Left renal cortex interstitium (tissue), 4 donors: ENCODE measurements around the gene SLC29A4. TPM values are rescaled to one million over a fixed set of nuclear protein-coding genes. Genes with fewer than 3 reads are reported as not detected.

Experiments used
- DNase-seq, 4 donors: peaks; one replicate each; pipeline ENCODE4 v3.0.0-alpha.2; 2013; ENCODE audit warnings: low read depth in 4 of 4, low spot score in 2 of 4, missing footprints in 1 of 4
- polyA plus RNA-seq, 4 donors: library from polyadenylated mRNA; unstranded; fragments of 120-200 nt; gene quantifications; one replicate each; pipeline ENCODE4 v1.2.1, GENCODE V29; 2013; ENCODE audit not compliant: insufficient read length in 4 of 4

SLC29A4 gene
- polyA plus RNA-seq, 4 donors = 20.3 to 35.6 (median 25.5) TPM

- no peak for DNase-seq
These were observed 68.0 kb downstream of the SLC29A4 start for GRCh38 chr7:5350600-5351385.

DNA sequence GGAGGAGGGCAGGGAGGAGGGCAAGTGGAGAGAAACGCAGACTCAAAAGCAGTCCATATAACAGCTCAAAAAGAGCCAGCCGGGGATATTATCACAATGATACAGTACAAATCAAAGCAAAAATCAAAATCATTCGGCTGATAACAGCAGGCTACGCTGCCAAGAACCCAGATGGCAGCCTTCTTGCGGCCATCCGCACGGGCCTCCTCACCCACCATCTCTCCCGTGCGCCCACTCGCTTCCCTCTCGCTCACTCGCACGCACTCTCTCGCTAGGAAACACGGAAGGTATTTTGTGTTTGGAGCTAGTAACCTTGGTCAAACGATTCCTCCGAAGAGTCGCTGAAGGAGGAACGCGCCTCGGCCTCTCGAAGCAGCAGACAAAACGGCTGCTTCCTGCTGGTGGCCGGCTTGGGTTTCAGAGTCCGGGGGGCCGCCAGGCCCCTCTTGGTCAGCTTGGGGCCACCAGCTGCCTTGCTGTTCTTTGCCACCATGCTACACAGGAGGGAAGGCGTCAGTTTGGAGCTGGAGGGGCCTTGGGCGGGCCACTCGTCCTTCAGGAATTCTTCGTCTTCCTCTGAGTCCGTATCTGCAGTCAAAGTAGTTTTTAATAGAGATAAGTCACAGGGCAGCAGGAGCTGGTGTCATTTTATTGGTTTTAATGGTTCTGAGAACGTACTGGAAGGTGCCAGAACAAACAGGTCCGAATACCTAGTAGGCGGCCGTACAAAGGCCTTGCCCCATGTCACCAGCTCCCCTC lies 68.9 kb downstream of the SLC29A4 start:
- no peak for DNase-seq

DNA sequence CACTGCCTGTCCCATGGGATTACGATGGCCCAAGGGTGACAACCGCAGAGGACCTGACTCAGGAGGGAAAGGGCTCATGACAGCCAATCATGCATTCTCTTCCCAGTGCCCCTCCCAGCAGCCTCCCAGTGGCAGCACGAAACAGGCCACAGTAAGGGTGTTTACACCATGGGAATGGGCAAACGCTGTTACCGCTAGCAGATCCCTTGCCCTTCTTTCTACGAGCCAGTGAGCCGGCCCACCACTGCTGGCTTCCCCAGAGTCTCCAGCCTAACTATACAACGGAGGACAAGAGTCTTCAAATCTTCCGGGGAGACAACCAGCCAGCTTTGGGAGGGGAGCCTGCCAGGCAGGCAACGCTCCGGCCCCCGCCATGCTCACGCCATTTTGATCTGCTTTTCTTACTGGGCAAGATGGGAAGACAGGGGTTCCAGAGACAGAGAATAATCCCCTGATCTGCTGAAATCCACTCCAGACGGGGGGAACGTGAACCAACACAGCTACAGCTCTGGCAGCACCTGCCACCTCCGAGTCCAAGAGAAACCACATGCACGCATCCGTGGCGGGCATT lies 69.8 kb downstream of the SLC29A4 start:
- DNase-seq = no peak

GRCh38 chr7:5354460-5355232 lies 71.9 kb downstream of the SLC29A4 start:
- DNase-seq = no peak

Other genes with a start within 250 kb of the SLC29A4 start
- gene RBAK, start 237.1 kb upstream of the SLC29A4 start, polyA plus RNA-seq = 10 to 100 TPM; 18.8 to 23.9 (median 21.0) TPM
- 10 to 100 TPM; 61.7 to 75.2 (median 70.7) TPM for gene WIPI2, start 92.7 kb upstream of the SLC29A4 start, polyA plus RNA-seq
- gene TNRC18, start 140.9 kb downstream of the SLC29A4 start, polyA plus RNA-seq = 100 to 1,000 TPM in 3 of 4 donors, 10 to 100 TPM in 1; 97.6 to 145 (median 131) TPM
- 1 to 10 TPM; 3.7 to 7.6 (median 5.6) TPM for gene FBXL18, start 230.9 kb downstream of the SLC29A4 start, polyA plus RNA-seq
- 1,000 to 10,000 TPM; 3,130 to 3,916 (median 3,409) TPM for gene ACTB, start 247.7 kb downstream of the SLC29A4 start, polyA plus RNA-seq